ENCODE results near the gene MYEOV.

DNA sequence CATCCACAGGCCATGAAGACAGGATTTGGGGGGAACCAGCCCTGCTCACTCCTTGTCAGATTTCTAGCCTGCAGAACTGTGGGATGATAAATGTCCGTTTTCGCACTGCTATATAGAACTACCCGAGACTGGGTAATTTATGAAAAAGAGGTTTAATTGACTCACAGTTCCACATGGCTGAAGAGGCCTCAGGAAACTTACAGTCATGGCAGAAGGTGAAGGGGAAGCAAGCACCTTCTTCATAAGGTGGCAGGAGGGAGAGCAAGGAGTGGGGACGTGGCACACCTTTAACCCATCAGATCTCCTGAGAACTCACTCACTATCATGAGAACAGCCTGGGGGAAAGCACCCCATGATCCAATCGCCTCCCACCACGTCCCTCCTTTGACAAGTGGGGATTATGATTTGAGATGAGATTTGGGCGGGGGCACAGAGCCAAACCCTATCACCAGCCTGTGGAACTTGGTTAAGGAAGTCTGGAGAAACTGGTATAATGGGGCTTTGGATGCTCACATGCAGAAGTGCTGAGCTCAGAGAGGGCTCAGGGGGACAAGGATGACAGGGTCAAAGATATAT lies 50.7 kb downstream of the MYEOV start:
- no peak for TF ChIP-seq GTF2F1 (IDR thresholded peaks at IDR 0.05; ENCODE audit: borderline replicate concordance, low read depth, low read length)
- no peak for TF ChIP-seq POLR2A (IDR thresholded peaks at IDR 0.05; ENCODE audit: control extremely low read depth in 1 of 2, low read depth in 2 of 2, low read length in 2 of 2)
- TF ChIP-seq EZH2 (IDR thresholded peaks at IDR 0.05; ENCODE audit: low read depth, low read length, severe bottlenecking) = no peak
- no peak for TF ChIP-seq CTCF (IDR thresholded peaks at IDR 0.05; ENCODE audit: control extremely low read depth in 1 of 3, insufficient read depth in 1 of 3, low read depth in 1 of 3, low read length in 3 of 3)
- no peak for TF ChIP-seq KDM5A (IDR thresholded peaks at IDR 0.05; ENCODE audit: low read length)
- no peak for TF ChIP-seq BRCA1 (IDR thresholded peaks at IDR 0.05; ENCODE audit: low read depth, low read length)
- no peak for TF ChIP-seq BCL11A (IDR thresholded peaks at IDR 0.05; ENCODE audit: low read depth in 2 of 2, low read length in 2 of 2)
- no peak for TF ChIP-seq CEBPB (IDR thresholded peaks at IDR 0.05; ENCODE audit: low read depth, low read length)

All from H1 (cell line).